ENCODE results near the gene ZNF175. TPM values are rescaled to one million over a fixed set of nuclear protein-coding genes. Genes with fewer than 3 reads are reported as not detected.

ZNF175 gene
- total RNA-seq, 2 experiments from 2014 or later, result 8.4 to 9.7 TPM

- H3K27ac Mint-ChIP-seq, result no peak overlapping the region
- no peak for DNase-seq
- H3K9me3 Mint-ChIP-seq (ENCODE audit: insufficient read depth), result no peaks in the 10 kb centered on the region
- no peak overlapping the region for H3K4me3 Mint-ChIP-seq
- peaks cover 27% of the 10 kb centered on the region for H3K27me3 Mint-ChIP-seq (ENCODE audit: low read depth)
- no peak for ATAC-seq
- peaks cover 48% of the 10 kb centered on the region for H3K4me1 Mint-ChIP-seq (ENCODE audit: low read depth)
- ChIA-PET POLR2A (no interaction called here), CTCF (no interaction called here)
- H3K36me3 Mint-ChIP-seq (ENCODE audit: low read depth), result no peaks in the 10 kb centered on the region
Observed at GRCh38 chr19:51552608-51552995, 18.5 kb upstream of the ZNF175 start.

- no peak overlapping the region for H3K4me3 Mint-ChIP-seq
- H3K36me3 Mint-ChIP-seq (ENCODE audit: low read depth), result no peaks in the 10 kb centered on the region
- H3K9me3 Mint-ChIP-seq (ENCODE audit: insufficient read depth), result no peaks in the 10 kb centered on the region
- H3K27ac Mint-ChIP-seq, result no peak overlapping the region
- POLR2A ChIA-PET, result no interaction called here
- no peak for ATAC-seq
- peak; percentile 64 for DNase-seq
- H3K27me3 Mint-ChIP-seq (ENCODE audit: low read depth), result peaks cover 30% of the 10 kb centered on the region
- CTCF ChIA-PET, result no interaction called here
- peaks cover 43% of the 10 kb centered on the region for H3K4me1 Mint-ChIP-seq (ENCODE audit: low read depth)
Observed at GRCh38 chr19:51552996-51553725, 17.9 kb upstream of the ZNF175 start.

GRCh38 chr19:51559240-51559639 is 11.8 kb upstream of the ZNF175 start:
- H3K4me1 Mint-ChIP-seq (ENCODE audit: low read depth), result no peaks in the 10 kb centered on the region
- no peak overlapping the region for H3K27ac Mint-ChIP-seq
- H3K36me3 Mint-ChIP-seq (ENCODE audit: low read depth), result no peaks in the 10 kb centered on the region
- CTCF ChIA-PET, result no interaction called here
- no peak overlapping the region for H3K4me3 Mint-ChIP-seq
- POLR2A ChIA-PET, result interaction anchor here (0.6 kb wide), 1 partner anchor 540 kb away, joined by 3 read pairs; the partner anchor contains the start of gene KLK10
- no peaks in the 10 kb centered on the region for H3K9me3 Mint-ChIP-seq (ENCODE audit: insufficient read depth)
- DNase-seq (no peak), ATAC-seq (no peak)
- H3K27me3 Mint-ChIP-seq (ENCODE audit: low read depth), result peaks cover 40% of the 10 kb centered on the region

GRCh38 chr19:51560339-51560738 is 10.7 kb upstream of the ZNF175 start:
- no peak for ATAC-seq
- ChIA-PET CTCF (no interaction called here), POLR2A (no interaction called here)
- Mint-ChIP-seq H3K36me3 (ENCODE audit: low read depth) (no peaks in the 10 kb centered on the region), H3K4me3 (no peak overlapping the region), H3K27me3 (ENCODE audit: low read depth) (peaks cover 38% of the 10 kb centered on the region), H3K4me1 (ENCODE audit: low read depth) (no peaks in the 10 kb centered on the region), H3K27ac (no peak overlapping the region), H3K9me3 (ENCODE audit: insufficient read depth) (no peaks in the 10 kb centered on the region)
- no peak for DNase-seq

GRCh38 chr19:51564791-51565190 is 6.3 kb upstream of the ZNF175 start:
- POLR2A ChIA-PET, result no interaction called here
- Mint-ChIP-seq H3K4me1 (ENCODE audit: low read depth) (no peaks in the 10 kb centered on the region), H3K27ac (no peak overlapping the region), H3K9me3 (ENCODE audit: insufficient read depth) (no peaks in the 10 kb centered on the region), H3K36me3 (ENCODE audit: low read depth) (no peaks in the 10 kb centered on the region), H3K27me3 (ENCODE audit: low read depth) (peaks cover 25% of the 10 kb centered on the region), H3K4me3 (no peak overlapping the region)
- CTCF ChIA-PET, result interaction anchor here (1.7 kb wide), 1 partner anchor 92 kb away, joined by 5 read pairs; no protein-coding TSS in a partner anchor
- ATAC-seq (no peak), DNase-seq (no peak)

GRCh38 chr19:51565583-51565982 is 5.5 kb upstream of the ZNF175 start:
- no peak for ATAC-seq
- no peak for DNase-seq
- H3K27ac Mint-ChIP-seq, result no peak overlapping the region
- no peak overlapping the region for H3K4me3 Mint-ChIP-seq
- no peaks in the 10 kb centered on the region for H3K9me3 Mint-ChIP-seq (ENCODE audit: insufficient read depth)
- ChIA-PET POLR2A (no interaction called here), CTCF (interaction anchor here (0.8 to 1.7 kb wide), 3 partner anchors 43 to 98 kb away, joined by 3 to 5 read pairs (median 3); no protein-coding TSS in a partner anchor)
- H3K36me3 Mint-ChIP-seq (ENCODE audit: low read depth), result no peaks in the 10 kb centered on the region
- H3K4me1 Mint-ChIP-seq (ENCODE audit: low read depth), result peaks cover 3% of the 10 kb centered on the region
- H3K27me3 Mint-ChIP-seq (ENCODE audit: low read depth), result peaks cover 22% of the 10 kb centered on the region

- ATAC-seq (no peak), DNase-seq (no peak)
- Mint-ChIP-seq H3K36me3 (ENCODE audit: low read depth) (peaks cover 4% of the 10 kb centered on the region), H3K9me3 (ENCODE audit: insufficient read depth) (no peaks in the 10 kb centered on the region), H3K27ac (no peak overlapping the region), H3K27me3 (ENCODE audit: low read depth) (peaks cover 16% of the 10 kb centered on the region), H3K4me3 (no peak overlapping the region), H3K4me1 (ENCODE audit: low read depth) (peaks cover 13% of the 10 kb centered on the region)
- ChIA-PET POLR2A (no interaction called here), CTCF (interaction anchor here (1.7 kb wide), 1 partner anchor 99 kb away, joined by 3 read pairs; no protein-coding TSS in a partner anchor)
Observed at GRCh38 chr19:51566489-51567100, 4.5 kb upstream of the ZNF175 start.

GRCh38 chr19:51567583-51567982 is 3.5 kb upstream of the ZNF175 start:
- H3K4me3 Mint-ChIP-seq, result no peak overlapping the region
- H3K36me3 Mint-ChIP-seq (ENCODE audit: low read depth), result peaks cover 10% of the 10 kb centered on the region
- H3K9me3 Mint-ChIP-seq (ENCODE audit: insufficient read depth), result no peaks in the 10 kb centered on the region
- ATAC-seq, result no peak
- no peak overlapping the region for H3K27ac Mint-ChIP-seq
- ChIA-PET POLR2A (no interaction called here), CTCF (no interaction called here)
- peaks cover 16% of the 10 kb centered on the region for H3K27me3 Mint-ChIP-seq (ENCODE audit: low read depth)
- H3K4me1 Mint-ChIP-seq (ENCODE audit: low read depth), result peaks cover 22% of the 10 kb centered on the region
- no peak for DNase-seq

- Mint-ChIP-seq H3K27ac (no peak overlapping the region), H3K9me3 (ENCODE audit: insufficient read depth) (no peaks in the 10 kb centered on the region), H3K27me3 (ENCODE audit: low read depth) (peaks cover 16% of the 10 kb centered on the region), H3K36me3 (ENCODE audit: low read depth) (peaks cover 13% of the 10 kb centered on the region), H3K4me1 (ENCODE audit: low read depth) (peaks cover 23% of the 10 kb centered on the region), H3K4me3 (no peak overlapping the region)
- no peak for DNase-seq
- ChIA-PET CTCF (no interaction called here), POLR2A (no interaction called here)
- ATAC-seq, result no peak
Observed at GRCh38 chr19:51568456-51568855, 2.6 kb upstream of the ZNF175 start.

- ChIA-PET POLR2A (no interaction called here), CTCF (interaction anchor here (0.8 to 1.3 kb wide), 2 partner anchors 17 to 56 kb away, joined by 3 to 5 read pairs; no protein-coding TSS in a partner anchor)
- H3K27me3 Mint-ChIP-seq (ENCODE audit: low read depth), result peaks cover 8% of the 10 kb centered on the region
- no peak for ATAC-seq
- H3K4me3 Mint-ChIP-seq, result peak overlapping the region; percentile 97
- peak overlapping the region; percentile 76 for H3K27ac Mint-ChIP-seq
- DNase-seq, result no peak
- peaks cover 23% of the 10 kb centered on the region for H3K36me3 Mint-ChIP-seq (ENCODE audit: low read depth)
- H3K9me3 Mint-ChIP-seq (ENCODE audit: insufficient read depth), result no peaks in the 10 kb centered on the region
- peaks cover 25% of the 10 kb centered on the region for H3K4me1 Mint-ChIP-seq (ENCODE audit: low read depth)
Observed at GRCh38 chr19:51571599-51571998, 516 bp downstream of the ZNF175 start.

- no peak for ATAC-seq
- POLR2A ChIA-PET, result no interaction called here
- H3K4me1 Mint-ChIP-seq (ENCODE audit: low read depth), result peaks cover 25% of the 10 kb centered on the region
- no peaks in the 10 kb centered on the region for H3K9me3 Mint-ChIP-seq (ENCODE audit: insufficient read depth)
- CTCF ChIA-PET, result interaction anchor here (1.2 to 1.3 kb wide), 2 partner anchors 18 to 57 kb away, joined by 3 read pairs; no protein-coding TSS in a partner anchor
- no peak overlapping the region for H3K27ac Mint-ChIP-seq
- H3K36me3 Mint-ChIP-seq (ENCODE audit: low read depth), result peaks cover 29% of the 10 kb centered on the region
- H3K4me3 Mint-ChIP-seq, result peak overlapping the region; percentile 97
- peaks cover 6% of the 10 kb centered on the region for H3K27me3 Mint-ChIP-seq (ENCODE audit: low read depth)
- no peak for DNase-seq
Observed at GRCh38 chr19:51572410-51572809, 1.3 kb downstream of the ZNF175 start.

- Mint-ChIP-seq H3K4me3 (no peak overlapping the region), H3K27me3 (ENCODE audit: low read depth) (peaks cover 6% of the 10 kb centered on the region), H3K27ac (no peak overlapping the region), H3K9me3 (ENCODE audit: insufficient read depth) (no peaks in the 10 kb centered on the region), H3K4me1 (ENCODE audit: low read depth) (peaks cover 25% of the 10 kb centered on the region), H3K36me3 (ENCODE audit: low read depth) (peaks cover 31% of the 10 kb centered on the region)
- POLR2A ChIA-PET, result no interaction called here
- CTCF ChIA-PET, result interaction anchor here (1.2 to 1.3 kb wide), 2 partner anchors 19 to 58 kb away, joined by 3 read pairs; no protein-coding TSS in a partner anchor
- DNase-seq (no peak), ATAC-seq (no peak)
Observed at GRCh38 chr19:51572908-51573307, 1.8 kb downstream of the ZNF175 start.

Measured in activated CD8-positive, alpha-beta T cell treated with anti-CD3 and anti-CD28 coated beads, Interleukin-2, amount 10 ng/mL, durations not matched to agents 7 days and 5 days (primary cell).